ENCODE data around the gene NELL1.

NELL1 gene

GRCh38 chr11:20937826-20938225, 268.4 kb downstream of the NELL1 start:
- DNase-seq (ENCODE audit: insufficient read length, low spot score), result no peak

GRCh38 chr11:20949585-20949984, 280.2 kb downstream of the NELL1 start:
- FAIRE-seq (no peak), DNase-seq (ENCODE audit: insufficient read length, low spot score) (no peak)

More at GRCh38 chr11:20937826-20938225, 268.4 kb downstream of the NELL1 start:
- no peak for FAIRE-seq

- no peak for DNase-seq (ENCODE audit: insufficient read length, low spot score)
- no peak for FAIRE-seq
Measured at GRCh38 chr11:20962581-20962980, 293.2 kb downstream of the NELL1 start.

GRCh38 chr11:20963596-20963995, 294.2 kb downstream of the NELL1 start:
- no peak for FAIRE-seq
- no peak for DNase-seq (ENCODE audit: insufficient read length, low spot score)

- DNase-seq (ENCODE audit: insufficient read length, low spot score) (no peak), FAIRE-seq (no peak)
Measured at GRCh38 chr11:20964985-20965384, 295.6 kb downstream of the NELL1 start.

- DNase-seq (ENCODE audit: insufficient read length, low spot score), result no peak
Measured at GRCh38 chr11:20966489-20966888, 297.1 kb downstream of the NELL1 start.

GRCh38 chr11:20973940-20974559, 304.7 kb downstream of the NELL1 start:
- FAIRE-seq (no peak), DNase-seq (ENCODE audit: insufficient read length, low spot score) (no peak)

More at GRCh38 chr11:20966489-20966888, 297.1 kb downstream of the NELL1 start:
- no peak for FAIRE-seq

- no peak for FAIRE-seq
- DNase-seq (ENCODE audit: insufficient read length, low spot score), result no peak
Measured at GRCh38 chr11:20980736-20981135, 311.4 kb downstream of the NELL1 start.

GRCh38 chr11:20990447-20990846, 321.1 kb downstream of the NELL1 start:
- no peak for FAIRE-seq
- DNase-seq (ENCODE audit: insufficient read length, low spot score), result no peak

GRCh38 chr11:20991471-20991870, 322.1 kb downstream of the NELL1 start:
- no peak for DNase-seq (ENCODE audit: insufficient read length, low spot score)

GRCh38 chr11:21007297-21007696, 337.9 kb downstream of the NELL1 start:
- FAIRE-seq, result no peak
- no peak for DNase-seq (ENCODE audit: insufficient read length, low spot score)

More at GRCh38 chr11:20991471-20991870, 322.1 kb downstream of the NELL1 start:
- no peak for FAIRE-seq

- FAIRE-seq, result no peak
Measured at GRCh38 chr11:21018248-21018647, 348.9 kb downstream of the NELL1 start.

GRCh38 chr11:21026685-21027084, 357.3 kb downstream of the NELL1 start:
- DNase-seq (ENCODE audit: insufficient read length, low spot score), result no peak
- no peak for FAIRE-seq

More at GRCh38 chr11:21018248-21018647, 348.9 kb downstream of the NELL1 start:
- no peak for DNase-seq (ENCODE audit: insufficient read length, low spot score)

- no peak for FAIRE-seq
- no peak for DNase-seq (ENCODE audit: insufficient read length, low spot score)
Measured at GRCh38 chr11:21037850-21038249, 368.5 kb downstream of the NELL1 start.

- no peak for DNase-seq (ENCODE audit: insufficient read length, low spot score)
- FAIRE-seq, result no peak
Measured at GRCh38 chr11:21038801-21039200, 369.4 kb downstream of the NELL1 start.

- no peak for FAIRE-seq
Measured at GRCh38 chr11:21040630-21041029, 371.2 kb downstream of the NELL1 start.

GRCh38 chr11:21048626-21049025, 379.2 kb downstream of the NELL1 start:
- FAIRE-seq, result no peak
- no peak for DNase-seq (ENCODE audit: insufficient read length, low spot score)

More at GRCh38 chr11:21040630-21041029, 371.2 kb downstream of the NELL1 start:
- DNase-seq (ENCODE audit: insufficient read length, low spot score), result no peak

- DNase-seq (ENCODE audit: insufficient read length, low spot score) (no peak), FAIRE-seq (no peak)
Measured at GRCh38 chr11:21053466-21053865, 384.1 kb downstream of the NELL1 start.

GRCh38 chr11:21056644-21057043, 387.3 kb downstream of the NELL1 start:
- FAIRE-seq (no peak), DNase-seq (ENCODE audit: insufficient read length, low spot score) (no peak)

GRCh38 chr11:21059879-21060278, 390.5 kb downstream of the NELL1 start:
- DNase-seq (ENCODE audit: insufficient read length, low spot score) (no peak), FAIRE-seq (no peak)

- FAIRE-seq, result no peak
- DNase-seq (ENCODE audit: insufficient read length, low spot score), result no peak
Measured at GRCh38 chr11:21066030-21066429, 396.6 kb downstream of the NELL1 start.

GRCh38 chr11:21068886-21069285, 399.5 kb downstream of the NELL1 start:
- DNase-seq (ENCODE audit: insufficient read length, low spot score), result no peak
- no peak for FAIRE-seq

GRCh38 chr11:21069909-21070308, 400.5 kb downstream of the NELL1 start:
- DNase-seq (ENCODE audit: insufficient read length, low spot score), result no peak
- no peak for FAIRE-seq
